Bronchial epithelial cell (primary cell): ENCODE data around the gene TJP2. TPM values are rescaled to one million over a fixed set of nuclear protein-coding genes. Genes with fewer than 3 reads are reported as not detected.

Experiments used
- DNase-seq: peaks from one replicate; pipeline ENCODE4 v3.0.0-alpha.2; 2010; ENCODE audit warnings: low read depth
- FAIRE-seq: peaks from 2 replicates; lab custom pipeline; 2011; peaks lifted over from hg19 to GRCh38; lab: Jason Lieb, UNC
- H3K27me3 ChIP-seq: 2 replicates; pipeline ENCODE4 v1.5.1; 2011; ENCODE audit warnings: low read length; ENCODE audit not compliant: control insufficient read depth, insufficient read depth
- H3K36me3 ChIP-seq: 2 replicates; pipeline ENCODE4 v1.5.1; 2011; ENCODE audit warnings: low read length; ENCODE audit not compliant: control insufficient read depth, insufficient read depth
- H3K4me3 ChIP-seq: 2 replicates; pipeline ENCODE4 v1.5.1; 2011; ENCODE audit warnings: mild to moderate bottlenecking, low read depth, low read length, control low read depth
- total RNA-seq: library from RNA; depleted of rRNA; stranded (reverse); fragments of >200 nt; gene quantifications from 2 replicates; pipeline ENCODE4 v1.2.1, GENCODE V29; 2014
- TF ChIP-seq, protein P1 (sequence below): IDR thresholded peaks from 2 replicates; pipeline ENCODE4 v1.5.1; 2011; ENCODE audit warnings: mild to moderate bottlenecking, moderate library complexity, low read length, control low read depth, inconsistent platforms; ENCODE audit not compliant: insufficient read depth, severe bottlenecking

The TJP2 gene
- total RNA-seq, 1 donor from 2014 or later = 80.3 TPM

DNA sequence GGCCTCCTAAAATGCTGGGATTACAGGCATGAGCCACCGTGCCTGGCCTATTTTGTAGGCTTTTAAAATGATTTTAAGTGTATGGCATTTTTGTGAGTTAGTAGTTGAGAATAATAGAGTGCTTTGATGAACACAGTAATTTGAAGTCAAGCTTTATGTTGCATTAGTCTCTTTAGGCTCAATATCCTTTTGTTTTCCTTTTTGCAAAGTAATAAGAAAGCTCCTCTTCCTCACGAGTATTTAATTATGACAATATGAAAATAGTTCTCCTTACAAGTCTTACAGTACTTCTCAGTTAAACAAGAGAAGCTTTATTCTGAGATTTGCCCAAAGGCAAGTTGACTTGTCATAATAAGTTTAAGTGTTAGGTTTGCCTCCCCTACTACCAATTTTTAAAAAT, 69.0 kb downstream of the TJP2 start:
- DNase-seq (no peak), FAIRE-seq (no peak)
- Histone ChIP-seq H3K27me3 (no peaks in the 10 kb centered on the region), H3K36me3 (peaks cover 12% of the 10 kb centered on the region), H3K4me3 (no peak overlapping the region)
- TF ChIP-seq, protein P1, sequence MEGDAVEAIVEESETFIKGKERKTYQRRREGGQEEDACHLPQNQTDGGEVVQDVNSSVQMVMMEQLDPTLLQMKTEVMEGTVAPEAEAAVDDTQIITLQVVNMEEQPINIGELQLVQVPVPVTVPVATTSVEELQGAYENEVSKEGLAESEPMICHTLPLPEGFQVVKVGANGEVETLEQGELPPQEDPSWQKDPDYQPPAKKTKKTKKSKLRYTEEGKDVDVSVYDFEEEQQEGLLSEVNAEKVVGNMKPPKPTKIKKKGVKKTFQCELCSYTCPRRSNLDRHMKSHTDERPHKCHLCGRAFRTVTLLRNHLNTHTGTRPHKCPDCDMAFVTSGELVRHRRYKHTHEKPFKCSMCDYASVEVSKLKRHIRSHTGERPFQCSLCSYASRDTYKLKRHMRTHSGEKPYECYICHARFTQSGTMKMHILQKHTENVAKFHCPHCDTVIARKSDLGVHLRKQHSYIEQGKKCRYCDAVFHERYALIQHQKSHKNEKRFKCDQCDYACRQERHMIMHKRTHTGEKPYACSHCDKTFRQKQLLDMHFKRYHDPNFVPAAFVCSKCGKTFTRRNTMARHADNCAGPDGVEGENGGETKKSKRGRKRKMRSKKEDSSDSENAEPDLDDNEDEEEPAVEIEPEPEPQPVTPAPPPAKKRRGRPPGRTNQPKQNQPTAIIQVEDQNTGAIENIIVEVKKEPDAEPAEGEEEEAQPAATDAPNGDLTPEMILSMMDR = no peak

DNA sequence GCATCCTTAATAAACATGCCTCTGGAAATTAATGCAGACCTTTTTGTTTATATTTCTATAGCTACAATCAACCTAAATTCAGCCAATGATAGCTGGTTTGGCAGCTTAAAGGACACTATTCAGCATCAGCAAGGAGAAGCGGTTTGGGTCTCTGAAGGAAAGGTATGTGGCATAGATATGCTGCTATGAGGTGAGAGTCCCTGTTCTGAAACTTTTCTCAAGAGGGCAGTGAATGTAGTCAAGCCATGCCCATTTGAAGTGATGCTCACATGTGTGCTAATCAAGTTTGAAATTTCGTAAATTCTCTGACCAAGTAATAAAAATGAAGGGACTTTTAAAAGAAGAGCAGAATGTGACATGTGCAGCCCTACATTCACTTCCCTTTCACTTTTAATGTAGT, 72.6 kb downstream of the TJP2 start:
- DNase-seq (no peak), FAIRE-seq (no peak)
- no peaks in the 10 kb centered on the region for H3K27me3 ChIP-seq
- TF ChIP-seq, protein P1 = no peak
- no peak overlapping the region for H3K4me3 ChIP-seq
- peaks cover 12% of the 10 kb centered on the region for H3K36me3 ChIP-seq

- no peak overlapping the region for H3K4me3 ChIP-seq
- FAIRE-seq = no peak
- H3K36me3 ChIP-seq = peaks cover 10% of the 10 kb centered on the region
- H3K27me3 ChIP-seq = no peaks in the 10 kb centered on the region
- DNase-seq = no peak
- TF ChIP-seq, protein P1 = no peak
Measured at GRCh38 chr9:69248005-69248404, 73.9 kb downstream of the TJP2 start.

- FAIRE-seq = no peak
- Histone ChIP-seq H3K27me3 (no peaks in the 10 kb centered on the region), H3K4me3 (no peak overlapping the region), H3K36me3 (peaks cover 10% of the 10 kb centered on the region)
- peak; percentile 28 for DNase-seq
- TF ChIP-seq, protein P1 = no peak
Measured at GRCh38 chr9:69249337-69249736, 75.3 kb downstream of the TJP2 start.

DNA sequence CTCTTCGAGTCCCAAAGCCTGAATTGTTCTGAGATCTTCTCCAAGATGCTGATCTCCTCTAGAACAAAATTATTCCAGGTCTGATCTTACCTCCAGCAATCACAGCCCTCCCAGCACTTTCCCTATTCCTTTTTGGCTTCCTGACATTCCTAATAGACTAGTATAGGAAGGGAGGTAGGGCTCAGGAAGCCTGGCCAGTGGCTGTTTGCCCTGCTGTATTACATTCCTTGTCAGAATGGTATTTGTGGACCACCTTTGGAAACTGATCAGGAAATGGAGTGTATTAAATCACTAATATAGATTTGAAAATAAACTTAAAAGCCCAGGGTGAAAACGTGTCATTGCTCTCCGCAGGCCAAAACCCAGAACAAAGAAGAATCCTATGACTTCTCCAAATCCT, 76.6 kb downstream of the TJP2 start:
- TF ChIP-seq, protein P1 = no peak
- FAIRE-seq (no peak), DNase-seq (no peak)
- Histone ChIP-seq H3K36me3 (peaks cover 10% of the 10 kb centered on the region), H3K4me3 (no peak overlapping the region), H3K27me3 (no peaks in the 10 kb centered on the region)

GRCh38 chr9:69252436-69252835, 78.4 kb downstream of the TJP2 start:
- peaks cover 5% of the 10 kb centered on the region for H3K36me3 ChIP-seq
- H3K27me3 ChIP-seq = no peaks in the 10 kb centered on the region
- peak; percentile 81 for DNase-seq
- FAIRE-seq = no peak
- no peak overlapping the region for H3K4me3 ChIP-seq
- TF ChIP-seq, protein P1 = no peak
